Mesenchymal stem cell (in vitro differentiated cells and primary cell): Measurements from ENCODE around the gene PCDHGA12.
A peak's percentile ranks its signal among the peaks of the same experiment; 100 is the strongest.

Source experiments
- DNase-seq: peaks from one replicate; pipeline ENCODE4 v3.0.0-alpha.2; 2013
- H2AFZ ChIP-seq: one replicate; pipeline ENCODE4 v1.6.1; 2013; ENCODE audit warnings: low read depth, mild to moderate bottlenecking, control low read depth, inconsistent platforms, low read length, moderate library complexity
- H2AK5ac ChIP-seq: 2 replicates; pipeline ENCODE4 v1.6.1; 2013; ENCODE audit warnings: low read length, moderate library complexity, mild to moderate bottlenecking, inconsistent platforms; ENCODE audit not compliant: severe bottlenecking
- H2BK120ac ChIP-seq: one replicate; pipeline ENCODE4 v1.6.1; 2013; ENCODE audit warnings: low read depth, mild to moderate bottlenecking, inconsistent platforms, low read length, moderate library complexity
- H2BK12ac ChIP-seq, 2 experiments: one replicate each; pipeline ENCODE4 v1.6.1; 2013; ENCODE audit warnings: inconsistent platforms in 2 of 2, low read length in 2 of 2, mild to moderate bottlenecking in 2 of 2, moderate library complexity in 2 of 2, control low read depth in 1 of 2
- H2BK15ac ChIP-seq: one replicate; pipeline ENCODE4 v1.6.1; 2013; ENCODE audit warnings: mild to moderate bottlenecking, low read depth, inconsistent platforms; ENCODE audit not compliant: poor library complexity, severe bottlenecking
- H2BK5ac ChIP-seq: 2 replicates; pipeline ENCODE4 v1.6.1; 2013; ENCODE audit warnings: low read depth, mild to moderate bottlenecking, low read length, control low read depth, inconsistent platforms; ENCODE audit not compliant: poor library complexity, severe bottlenecking
- H3K14ac ChIP-seq, 2 experiments: one replicate each; pipeline ENCODE4 v1.6.1; 2013; ENCODE audit warnings: inconsistent platforms in 2 of 2, low read length in 2 of 2, control low read depth in 1 of 2, mild to moderate bottlenecking in 1 of 2, moderate library complexity in 1 of 2
- H3K18ac ChIP-seq, 2 experiments: one replicate each; pipeline ENCODE4 v1.6.1; 2013; ENCODE audit warnings: inconsistent platforms in 2 of 2, low read length in 2 of 2, control low read depth in 1 of 2, low read depth in 1 of 2, mild to moderate bottlenecking in 1 of 2
- H3K23ac ChIP-seq, 2 experiments: one replicate each; pipeline ENCODE4 v1.6.1; 2013; ENCODE audit warnings: inconsistent platforms in 2 of 2, low read length in 2 of 2, mild to moderate bottlenecking in 2 of 2, moderate library complexity in 2 of 2, control low read depth in 1 of 2
- H3K27ac ChIP-seq: 2 replicates; pipeline ENCODE4 v1.5.1; 2013; ENCODE audit warnings: mild to moderate bottlenecking, moderate library complexity, low read length, control low read depth, inconsistent platforms; ENCODE audit not compliant: poor library complexity, severe bottlenecking
- H3K27me3 ChIP-seq, 2 experiments: 2 replicates each; pipeline versions ENCODE4 v1.6.1 to v1.7.0; 2013; ENCODE audit warnings: low read length in 2 of 2, mild to moderate bottlenecking in 2 of 2, moderate library complexity in 2 of 2, control low read depth in 1 of 2, inconsistent platforms in 1 of 2; ENCODE audit not compliant: control insufficient read depth in 1 of 2, insufficient read depth in 1 of 2
- H3K36me3 ChIP-seq, 2 experiments: 2 replicates each; pipeline versions ENCODE4 v1.6.1 to v1.7.0; 2013; ENCODE audit warnings: low read length in 2 of 2, control low read depth in 1 of 2, inconsistent platforms in 1 of 2, low read depth in 1 of 2, mild to moderate bottlenecking in 1 of 2; ENCODE audit not compliant: insufficient read depth in 2 of 2, control insufficient read depth in 1 of 2
- H3K4ac ChIP-seq, 2 experiments: one replicate each; pipeline ENCODE4 v1.6.1; 2013; ENCODE audit warnings: inconsistent platforms in 2 of 2, low read length in 2 of 2, mild to moderate bottlenecking in 2 of 2, moderate library complexity in 2 of 2, control low read depth in 1 of 2, low read depth in 1 of 2
- H3K4me1 ChIP-seq: 2 replicates; pipeline ENCODE4 v1.6.1; 2013; ENCODE audit warnings: low read depth, low read length, control low read depth; ENCODE audit not compliant: control insufficient read depth, insufficient read depth
- H3K4me2 ChIP-seq: 2 replicates; pipeline ENCODE4 v1.6.1; 2013; ENCODE audit warnings: low read length, mild to moderate bottlenecking, inconsistent platforms; ENCODE audit not compliant: poor library complexity, severe bottlenecking
- H3K4me3 ChIP-seq, 2 experiments: 2 replicates each; pipeline versions ENCODE4 v1.5.1 to v1.7.0; 2013; ENCODE audit warnings: low read length in 2 of 2, mild to moderate bottlenecking in 2 of 2, control low read depth in 1 of 2, low read depth in 1 of 2; ENCODE audit not compliant: insufficient read depth in 1 of 2
- H3K79me1 ChIP-seq: replicated peaks from 2 replicates; pipeline ENCODE4 v1.6.1; 2013; ENCODE audit warnings: mild to moderate bottlenecking, control low read depth, low read length, inconsistent platforms; ENCODE audit not compliant: poor library complexity, severe bottlenecking
- H3K9ac ChIP-seq: 2 replicates; pipeline ENCODE4 v1.7.0; 2013; ENCODE audit warnings: mild to moderate bottlenecking, low read length, moderate library complexity
- H3K9me3 ChIP-seq: 2 replicates; pipeline ENCODE4 v1.7.0; 2013; ENCODE audit warnings: mild to moderate bottlenecking, low read length; ENCODE audit not compliant: control insufficient read depth
- H4K8ac ChIP-seq: one replicate; pipeline ENCODE4 v1.6.1; 2013; ENCODE audit warnings: inconsistent platforms, mild to moderate bottlenecking, low read length, moderate library complexity
- H4K91ac ChIP-seq: one replicate; pipeline ENCODE4 v1.6.1; 2013; ENCODE audit warnings: mild to moderate bottlenecking, low read length, inconsistent platforms
- whole genome bisulfite sequencing: methylation state at CpG from one replicate; pipeline ENCODE4 v1.1.7; 2013; ENCODE audit warnings: mixed read lengths; 5-methylcytosine and 5-hydroxymethylcytosine counted together

Gene PCDHGA12

GRCh38 chr5:141434006-141434405, 3.7 kb downstream of the PCDHGA12 start:
- 95% methylated on average over 2 of the region's 2 CpGs for WGBS

GRCh38 chr5:141437221-141437620, 6.9 kb downstream of the PCDHGA12 start:
- peaks cover 17% of the 10 kb centered on the region for H3K79me1 ChIP-seq
- H2AK5ac ChIP-seq = no peak overlapping the region
- no peak overlapping the region for H2AFZ ChIP-seq
- H2BK12ac ChIP-seq = no peak overlapping the region
- no peak overlapping the region for H4K91ac ChIP-seq
- no peak overlapping the region for H3K14ac ChIP-seq
- H3K18ac ChIP-seq = no peak overlapping the region
- no peak overlapping the region for H3K4me2 ChIP-seq
- no CpG with 5 or more reads among the region's 2 CpGs for WGBS
- H3K36me3 ChIP-seq = peaks cover 7 to 12% of the 10 kb centered on the region in 2 experiments
- H2BK5ac ChIP-seq = no peak overlapping the region
- H3K23ac ChIP-seq = no peak overlapping the region
- H3K27ac ChIP-seq = no peak overlapping the region
- no peak overlapping the region for H3K9ac ChIP-seq
- no peak overlapping the region for H2BK15ac ChIP-seq
- peaks cover 5% of the 10 kb centered on the region for H3K4me1 ChIP-seq
- no peak overlapping the region for H2BK120ac ChIP-seq
- H4K8ac ChIP-seq = no peak overlapping the region
- H3K4me3 ChIP-seq = no peak overlapping the region
- H3K4ac ChIP-seq = no peak overlapping the region
- H3K27me3 ChIP-seq = no peaks in the 10 kb centered on the region
- DNase-seq = no peak
- peaks cover 8% of the 10 kb centered on the region for H3K9me3 ChIP-seq

More at GRCh38 chr5:141434006-141434405, 3.7 kb downstream of the PCDHGA12 start:
- H3K4me1 ChIP-seq = no peaks in the 10 kb centered on the region
- no peak overlapping the region for H2BK12ac ChIP-seq
- no peak overlapping the region for H2BK120ac ChIP-seq
- peaks cover 11% of the 10 kb centered on the region for H3K9me3 ChIP-seq
- no peak for DNase-seq
- H3K9ac ChIP-seq = no peak overlapping the region
- peaks cover 0 to 18% of the 10 kb centered on the region in 2 experiments for H3K36me3 ChIP-seq
- no peak overlapping the region for H3K14ac ChIP-seq
- no peak overlapping the region for H2BK5ac ChIP-seq
- no peak overlapping the region for H2AFZ ChIP-seq
- H2BK15ac ChIP-seq = no peak overlapping the region
- peaks cover 9% of the 10 kb centered on the region for H3K79me1 ChIP-seq
- peak overlapping the region in 1 of 2 experiments; percentile 56 for H3K4me3 ChIP-seq
- H3K4me2 ChIP-seq = no peak overlapping the region
- no peak overlapping the region for H3K4ac ChIP-seq
- no peaks in the 10 kb centered on the region for H3K27me3 ChIP-seq
- no peak overlapping the region for H2AK5ac ChIP-seq
- no peak overlapping the region for H3K27ac ChIP-seq
- H3K23ac ChIP-seq = no peak overlapping the region
- no peak overlapping the region for H4K8ac ChIP-seq
- H3K18ac ChIP-seq = no peak overlapping the region
- H4K91ac ChIP-seq = no peak overlapping the region

GRCh38 chr5:141439411-141440141, 9.3 kb downstream of the PCDHGA12 start:
- Histone ChIP-seq H3K4me2 (no peak overlapping the region), H2BK15ac (no peak overlapping the region), H3K23ac (no peak overlapping the region), H3K18ac (no peak overlapping the region), H2BK12ac (no peak overlapping the region), H4K91ac (no peak overlapping the region), H3K14ac (no peak overlapping the region), H4K8ac (no peak overlapping the region), H2BK120ac (no peak overlapping the region), H3K4ac (no peak overlapping the region), H2BK5ac (no peak overlapping the region), H3K4me3 (no peak overlapping the region), H3K4me1 (peaks cover 5% of the 10 kb centered on the region), H3K27ac (peak overlapping the region; percentile 24), H2AFZ (no peak overlapping the region), H3K9me3 (peaks cover 8% of the 10 kb centered on the region), H3K79me1 (peaks cover 22% of the 10 kb centered on the region), H3K9ac (no peak overlapping the region), H2AK5ac (no peak overlapping the region), H3K27me3 (no peaks in the 10 kb centered on the region), H3K36me3 (peaks cover 7 to 9% of the 10 kb centered on the region in 2 experiments)
- no peak for DNase-seq
- 88% methylated on average over 10 of the region's 10 CpGs for WGBS

GRCh38 chr5:141440341-141440740, 10.0 kb downstream of the PCDHGA12 start:
- Histone ChIP-seq H3K14ac (no peak overlapping the region), H2AFZ (no peak overlapping the region), H2BK5ac (no peak overlapping the region), H3K18ac (no peak overlapping the region), H3K36me3 (peaks cover 7 to 9% of the 10 kb centered on the region in 2 experiments), H3K4me3 (no peak overlapping the region), H2BK15ac (no peak overlapping the region), H3K23ac (no peak overlapping the region), H3K9me3 (peaks cover 10% of the 10 kb centered on the region), H3K4ac (no peak overlapping the region), H4K8ac (no peak overlapping the region), H2BK120ac (no peak overlapping the region), H3K79me1 (peaks cover 25% of the 10 kb centered on the region), H3K9ac (no peak overlapping the region), H4K91ac (no peak overlapping the region), H2AK5ac (no peak overlapping the region), H3K27me3 (no peaks in the 10 kb centered on the region), H3K4me2 (no peak overlapping the region), H2BK12ac (no peak overlapping the region), H3K4me1 (peaks cover 5% of the 10 kb centered on the region), H3K27ac (peak overlapping the region; percentile 24)
- no peak for DNase-seq
- 97% methylated on average over 9 of the region's 9 CpGs for WGBS
